HEK293 (cell line): ENCODE measurements around the gene B4GALT5.
A peak's percentile ranks its signal among the peaks of the same experiment; 100 is the strongest.
"Not testable (repeated sequence)": the region's sequence is repeated elsewhere in the genome, so short reads cannot be mapped to it uniquely, and the experiment has no call there.

ENCODE experiments used
- CTCF ChIA-PET: fragments of 350-600 bp; formaldehyde crosslinking; extraction: SDS; loops from one replicate; lab custom pipeline; 2021; ENCODE audit warnings: antibody characterized with exemption; lab: Yijun Ruan, JAX
- POLR2A ChIA-PET: fragments of 300-600 bp; formaldehyde crosslinking; extraction: SDS; loops from one replicate; lab custom pipeline; 2020; ENCODE audit warnings: antibody characterized with exemption, inconsistent platforms; lab: Yijun Ruan, JAX
- H3K27ac ChIP-seq: fragments of 200-500 bp; sonication (Bioruptor generic); 2 replicates; pipeline ENCODE4 v1.5.1; 2014; ENCODE audit warnings: low read depth, low read length, control low read depth, inconsistent platforms; ENCODE audit errors: extremely low read depth
- H3K36me3 ChIP-seq, 2 experiments: fragments of 200-500 bp in 1 of 2; sonication (Bioruptor generic) in 1 of 2; 1 replicate in 1 of 2; 2 replicates in 1 of 2; pipeline ENCODE4 v1.5.1; 2014 to 2017; ENCODE audit warnings: inconsistent platforms in 2 of 2, low read length in 2 of 2; ENCODE audit not compliant: control insufficient read depth in 2 of 2, insufficient read depth in 1 of 2
- H3K4me1 ChIP-seq: fragments of 200-500 bp; sonication (Bioruptor generic); 2 replicates; pipeline ENCODE4 v1.5.1; 2014; ENCODE audit warnings: mild to moderate bottlenecking, low read length, inconsistent platforms; ENCODE audit not compliant: control insufficient read depth, insufficient read depth
- H3K4me3 ChIP-seq: 2 replicates; pipeline ENCODE4 v1.5.1; 2011; ENCODE audit warnings: low read depth, mild to moderate bottlenecking, control low read depth, low read length, moderate library complexity
- H3K9me3 ChIP-seq: fragments of 200-500 bp; sonication (Bioruptor generic); 2 replicates; pipeline ENCODE4 v1.5.1; 2014; ENCODE audit warnings: low read depth, low read length, inconsistent platforms; ENCODE audit not compliant: control insufficient read depth, insufficient read depth
- BCL11A ChIP-seq: fragments of 450-650 bp; formaldehyde crosslinking; IDR thresholded peaks from 2 replicates; pipeline ENCODE4 v1.5.1; 2016; ENCODE audit warnings: low read depth, missing biosample characterization, missing genetic modification characterization
- CTCF ChIP-seq: fragments of 450-650 bp; formaldehyde crosslinking; IDR thresholded peaks from 2 replicates; pipeline ENCODE4 v1.5.1; 2016; ENCODE audit warnings: missing biosample characterization, missing genetic modification characterization
- FEZF1 ChIP-seq: fragments of 450-650 bp; formaldehyde crosslinking; IDR thresholded peaks from 2 replicates; pipeline ENCODE4 v1.5.1; 2016; ENCODE audit warnings: missing biosample characterization, missing genetic modification characterization
- GLI4 ChIP-seq: fragments of 450-650 bp; formaldehyde crosslinking; IDR thresholded peaks from 2 replicates; pipeline ENCODE4 v1.5.1; 2016; ENCODE audit warnings: missing biosample characterization, missing genetic modification characterization
- KLF7 ChIP-seq: fragments of 450-650 bp; formaldehyde crosslinking; IDR thresholded peaks from 2 replicates; pipeline ENCODE4 v1.5.1; 2016; ENCODE audit warnings: missing biosample characterization, missing genetic modification characterization, borderline replicate concordance
- KLF9 ChIP-seq: fragments of 450-650 bp; formaldehyde crosslinking; IDR thresholded peaks from 2 replicates; pipeline ENCODE4 v1.5.1; 2016; ENCODE audit warnings: missing biosample characterization, missing genetic modification characterization, low read depth
- PRDM6 ChIP-seq: fragments of 450-650 bp; formaldehyde crosslinking; IDR thresholded peaks from 2 replicates; pipeline ENCODE4 v1.5.1; 2017; ENCODE audit warnings: missing biosample characterization, missing genetic modification characterization
- REPIN1 ChIP-seq: fragments of 450-650 bp; formaldehyde crosslinking; IDR thresholded peaks from 2 replicates; pipeline ENCODE4 v1.5.1; 2017; ENCODE audit warnings: missing biosample characterization, missing genetic modification characterization, low read depth
- TRIM28 ChIP-seq: IDR thresholded peaks from 2 replicates; pipeline ENCODE4 v1.6.1; 2011; ENCODE audit warnings: low read length, control low read depth, borderline replicate concordance
- ZBTB21 ChIP-seq: fragments of 450-650 bp; formaldehyde crosslinking; IDR thresholded peaks from 2 replicates; pipeline ENCODE4 v1.5.1; 2017; ENCODE audit warnings: missing biosample characterization, missing genetic modification characterization
- ZBTB26 ChIP-seq: fragments of 450-650 bp; formaldehyde crosslinking; optimal IDR thresholded peaks from 2 replicates; pipeline ENCODE3; 2016; ENCODE audit warnings: missing biosample characterization, mild to moderate bottlenecking, missing genetic modification characterization
- ZFP41 ChIP-seq: fragments of 450-650 bp; formaldehyde crosslinking; IDR thresholded peaks from 2 replicates; pipeline ENCODE4 v1.5.1; 2016; ENCODE audit warnings: missing biosample characterization, missing genetic modification characterization, borderline replicate concordance
- ZNF10 ChIP-seq: fragments of 450-650 bp; formaldehyde crosslinking; IDR thresholded peaks from 2 replicates; pipeline ENCODE4 v1.5.1; 2017; ENCODE audit warnings: missing biosample characterization, missing genetic modification characterization
- ZNF121 ChIP-seq: fragments of 450-650 bp; formaldehyde crosslinking; IDR thresholded peaks from 2 replicates; pipeline ENCODE4 v1.5.1; 2016; ENCODE audit warnings: missing biosample characterization, missing genetic modification characterization
- ZNF324 ChIP-seq: fragments of 450-650 bp; formaldehyde crosslinking; IDR thresholded peaks from 2 replicates; pipeline ENCODE4 v1.5.1; 2016; ENCODE audit warnings: missing biosample characterization, missing genetic modification characterization
- ZNF514 ChIP-seq: fragments of 450-650 bp; formaldehyde crosslinking; IDR thresholded peaks from 2 replicates; pipeline ENCODE4 v1.5.1; 2016; ENCODE audit warnings: missing biosample characterization, missing genetic modification characterization
- ZNF548 ChIP-seq: fragments of 450-650 bp; formaldehyde crosslinking; IDR thresholded peaks from 2 replicates; pipeline ENCODE4 v1.5.1; 2016; ENCODE audit warnings: missing biosample characterization, missing genetic modification characterization
- ZNF561 ChIP-seq: fragments of 450-650 bp; IDR thresholded peaks from 2 replicates; pipeline ENCODE4 v1.5.1; 2018; ENCODE audit warnings: missing biosample characterization, missing genetic modification characterization, borderline replicate concordance
- ZNF610 ChIP-seq: fragments of 450-650 bp; formaldehyde crosslinking; IDR thresholded peaks from 2 replicates; pipeline ENCODE4 v1.5.1; 2016; ENCODE audit warnings: missing biosample characterization, missing genetic modification characterization, borderline replicate concordance
- ZNF837 ChIP-seq: fragments of 450-650 bp; formaldehyde crosslinking; IDR thresholded peaks from 2 replicates; pipeline ENCODE4 v1.5.1; 2016; ENCODE audit warnings: missing biosample characterization, missing genetic modification characterization
- ZSCAN23 ChIP-seq: fragments of 450-650 bp; formaldehyde crosslinking; IDR thresholded peaks from 2 replicates; pipeline ENCODE4 v1.5.1; 2016; ENCODE audit warnings: missing biosample characterization, missing genetic modification characterization

Gene B4GALT5

GRCh38 chr20:49727894-49728885 is 14.5 kb upstream of the B4GALT5 start:
- ChIA-PET POLR2A (no interaction called here), CTCF (no interaction called here)
- Histone ChIP-seq H3K9me3 (no peaks in the 10 kb centered on the region), H3K4me3 (no peak overlapping the region), H3K27ac (no peak overlapping the region), H3K36me3 (no peaks in the 10 kb centered on the region), H3K4me1 (no peaks in the 10 kb centered on the region)
- no peak for TF ChIP-seq GLI4 (tag by site-specific recombination)
- no peak for TF ChIP-seq ZNF121
- TF ChIP-seq ZBTB26 (tag by site-specific recombination): no peak
- peak; percentile 8; the same call in 1 of the 2 replicates for TF ChIP-seq PRDM6
- TF ChIP-seq ZNF561 (tag by site-specific recombination): 0 out of 2 replicates have a peak, but pooled peaks have one; percentile 20

- H3K9me3 ChIP-seq: no peaks in the 10 kb centered on the region
- no peak overlapping the region for H3K4me3 ChIP-seq
- POLR2A ChIA-PET: no interaction called here
- TF ChIP-seq ZNF837 (no peak), ZFP41 (tag by site-specific recombination) (no peak), ZSCAN23 (tag by site-specific recombination) (no peak), ZNF324 (tag by site-specific recombination) (no peak), REPIN1 (no peak), KLF7 (tag by site-specific recombination) (no peak), ZNF610 (no peak), ZNF514 (no peak)
- H3K27ac ChIP-seq: no peak overlapping the region
- no peaks in the 10 kb centered on the region for H3K4me1 ChIP-seq
- H3K36me3 ChIP-seq: no peaks in the 10 kb centered on the region
- CTCF ChIA-PET: interaction anchor here (0.7 kb wide), 2 partner anchors 200 to 1422 kb away, joined by 3 to 4 read pairs; no protein-coding TSS in a partner anchor
These were observed 13.8 kb upstream of the B4GALT5 start for GRCh38 chr20:49727478-49727877.

GRCh38 chr20:49725694-49726093 is 12.0 kb upstream of the B4GALT5 start:
- H3K4me1 ChIP-seq: no peaks in the 10 kb centered on the region
- no peak overlapping the region for H3K4me3 ChIP-seq
- H3K9me3 ChIP-seq: no peaks in the 10 kb centered on the region
- ChIA-PET POLR2A (no interaction called here), CTCF (interaction anchor here (0.6 kb wide), 2 partner anchors 120 to 154 kb away, joined by 3 to 4 read pairs; no protein-coding TSS in a partner anchor)
- H3K27ac ChIP-seq: no peak overlapping the region
- no peaks in the 10 kb centered on the region for H3K36me3 ChIP-seq
- no peak for TF ChIP-seq ZBTB21 (tag by site-specific recombination)
- no peak for TF ChIP-seq TRIM28
- TF ChIP-seq BCL11A (tag by site-specific recombination): no peak
- no peak for TF ChIP-seq FEZF1
- no peak for TF ChIP-seq CTCF (tag by site-specific recombination)
- 0 out of 2 replicates have a peak, but pooled peaks have one; percentile 22 for TF ChIP-seq ZNF548 (tag by site-specific recombination)
- no peak for TF ChIP-seq ZNF10 (tag by site-specific recombination)
- TF ChIP-seq KLF9 (tag by site-specific recombination): no peak
- TF ChIP-seq, all 188 proteins: peak for 1

- H3K36me3 ChIP-seq, H3K4me1 ChIP-seq, POLR2A ChIA-PET, H3K27ac ChIP-seq, H3K9me3 ChIP-seq, H3K4me3 ChIP-seq: not testable (repeated sequence)
- CTCF ChIA-PET: interaction anchor here (0.6 kb wide), 2 partner anchors 121 to 155 kb away, joined by 3 to 4 read pairs; no protein-coding TSS in a partner anchor
These were observed 11.5 kb upstream of the B4GALT5 start for GRCh38 chr20:49725224-49725606.
